ENCODE measurements around the gene PRKCA.

Gene PRKCA

DNA sequence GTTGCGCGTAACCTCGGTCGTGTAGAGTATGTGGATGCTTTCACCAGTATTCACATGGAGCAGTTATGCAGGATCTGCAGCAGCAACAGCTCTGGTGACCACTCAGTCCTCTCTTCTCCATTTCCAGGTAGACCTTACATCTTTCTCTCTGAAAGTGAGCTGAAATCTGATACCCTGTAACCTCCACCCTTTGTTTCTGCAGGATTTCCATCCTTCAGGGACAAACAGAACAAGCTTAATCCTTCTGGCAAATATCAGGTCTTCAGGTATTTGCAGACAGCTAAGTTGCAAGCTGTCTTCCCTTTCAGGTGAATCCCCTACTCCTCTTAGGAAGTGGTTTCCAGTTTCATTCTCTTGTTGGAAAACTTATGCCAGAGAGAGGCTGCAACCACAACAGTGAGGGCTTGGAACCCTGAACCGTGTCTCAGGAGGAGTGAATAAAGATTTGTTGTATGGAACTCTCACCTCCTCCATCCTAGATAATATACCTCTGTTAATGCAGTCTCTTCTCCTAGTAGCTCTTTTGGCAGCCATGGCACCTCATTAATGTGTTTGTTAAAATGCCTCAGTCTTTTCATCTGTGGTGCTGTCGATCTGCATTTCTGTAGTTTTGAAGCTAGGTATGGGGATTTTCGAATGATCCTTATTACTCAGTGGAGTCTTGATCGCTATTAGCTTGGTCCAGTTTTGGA is 172.5 kb downstream of the PRKCA start:
- TF ChIP-seq, protein P1, sequence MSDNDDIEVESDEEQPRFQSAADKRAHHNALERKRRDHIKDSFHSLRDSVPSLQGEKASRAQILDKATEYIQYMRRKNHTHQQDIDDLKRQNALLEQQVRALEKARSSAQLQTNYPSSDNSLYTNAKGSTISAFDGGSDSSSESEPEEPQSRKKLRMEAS (IDR thresholded peaks at IDR 0.05) = no peak
- TF ChIP-seq ZBTB7A (IDR thresholded peaks at IDR 0.05; ENCODE audit: low read depth) = no peak
- TF ChIP-seq, protein P2, sequence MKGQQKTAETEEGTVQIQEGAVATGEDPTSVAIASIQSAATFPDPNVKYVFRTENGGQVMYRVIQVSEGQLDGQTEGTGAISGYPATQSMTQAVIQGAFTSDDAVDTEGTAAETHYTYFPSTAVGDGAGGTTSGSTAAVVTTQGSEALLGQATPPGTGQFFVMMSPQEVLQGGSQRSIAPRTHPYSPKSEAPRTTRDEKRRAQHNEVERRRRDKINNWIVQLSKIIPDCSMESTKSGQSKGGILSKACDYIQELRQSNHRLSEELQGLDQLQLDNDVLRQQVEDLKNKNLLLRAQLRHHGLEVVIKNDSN (IDR thresholded peaks at IDR 0.05) = no peak
- no peak for TF ChIP-seq EP300 (IDR thresholded peaks at IDR 0.05; ENCODE audit: borderline replicate concordance)
- no peak for TF ChIP-seq EGR1 (IDR thresholded peaks at IDR 0.05)
- TF ChIP-seq RAD21 (IDR thresholded peaks at IDR 0.05; ENCODE audit: low read depth) = no peak
- no peak for TF ChIP-seq CEBPB (IDR thresholded peaks at IDR 0.05)
- no peak for TF ChIP-seq NFIC (IDR thresholded peaks at IDR 0.05)
- no peak for TF ChIP-seq FOXM1 (IDR thresholded peaks at IDR 0.05; ENCODE audit: borderline replicate concordance, low read depth)
- TF ChIP-seq, protein P3, sequence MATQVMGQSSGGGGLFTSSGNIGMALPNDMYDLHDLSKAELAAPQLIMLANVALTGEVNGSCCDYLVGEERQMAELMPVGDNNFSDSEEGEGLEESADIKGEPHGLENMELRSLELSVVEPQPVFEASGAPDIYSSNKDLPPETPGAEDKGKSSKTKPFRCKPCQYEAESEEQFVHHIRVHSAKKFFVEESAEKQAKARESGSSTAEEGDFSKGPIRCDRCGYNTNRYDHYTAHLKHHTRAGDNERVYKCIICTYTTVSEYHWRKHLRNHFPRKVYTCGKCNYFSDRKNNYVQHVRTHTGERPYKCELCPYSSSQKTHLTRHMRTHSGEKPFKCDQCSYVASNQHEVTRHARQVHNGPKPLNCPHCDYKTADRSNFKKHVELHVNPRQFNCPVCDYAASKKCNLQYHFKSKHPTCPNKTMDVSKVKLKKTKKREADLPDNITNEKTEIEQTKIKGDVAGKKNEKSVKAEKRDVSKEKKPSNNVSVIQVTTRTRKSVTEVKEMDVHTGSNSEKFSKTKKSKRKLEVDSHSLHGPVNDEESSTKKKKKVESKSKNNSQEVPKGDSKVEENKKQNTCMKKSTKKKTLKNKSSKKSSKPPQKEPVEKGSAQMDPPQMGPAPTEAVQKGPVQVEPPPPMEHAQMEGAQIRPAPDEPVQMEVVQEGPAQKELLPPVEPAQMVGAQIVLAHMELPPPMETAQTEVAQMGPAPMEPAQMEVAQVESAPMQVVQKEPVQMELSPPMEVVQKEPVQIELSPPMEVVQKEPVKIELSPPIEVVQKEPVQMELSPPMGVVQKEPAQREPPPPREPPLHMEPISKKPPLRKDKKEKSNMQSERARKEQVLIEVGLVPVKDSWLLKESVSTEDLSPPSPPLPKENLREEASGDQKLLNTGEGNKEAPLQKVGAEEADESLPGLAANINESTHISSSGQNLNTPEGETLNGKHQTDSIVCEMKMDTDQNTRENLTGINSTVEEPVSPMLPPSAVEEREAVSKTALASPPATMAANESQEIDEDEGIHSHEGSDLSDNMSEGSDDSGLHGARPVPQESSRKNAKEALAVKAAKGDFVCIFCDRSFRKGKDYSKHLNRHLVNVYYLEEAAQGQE (IDR thresholded peaks at IDR 0.05; ENCODE audit: low read depth) = no peak
- no peak for TF ChIP-seq TAF1 (IDR thresholded peaks at IDR 0.05; ENCODE audit: low read depth)
- no peak for TF ChIP-seq TCF12 (IDR thresholded peaks at IDR 0.05; ENCODE audit: low read depth)
- TF ChIP-seq CREB1 (IDR thresholded peaks at IDR 0.05; ENCODE audit: low read depth) = no peak
- no peak for TF ChIP-seq YY1 (IDR thresholded peaks at IDR 0.05; ENCODE audit: low read depth)
- no peak for TF ChIP-seq TEAD4 (IDR thresholded peaks at IDR 0.05)

DNA sequence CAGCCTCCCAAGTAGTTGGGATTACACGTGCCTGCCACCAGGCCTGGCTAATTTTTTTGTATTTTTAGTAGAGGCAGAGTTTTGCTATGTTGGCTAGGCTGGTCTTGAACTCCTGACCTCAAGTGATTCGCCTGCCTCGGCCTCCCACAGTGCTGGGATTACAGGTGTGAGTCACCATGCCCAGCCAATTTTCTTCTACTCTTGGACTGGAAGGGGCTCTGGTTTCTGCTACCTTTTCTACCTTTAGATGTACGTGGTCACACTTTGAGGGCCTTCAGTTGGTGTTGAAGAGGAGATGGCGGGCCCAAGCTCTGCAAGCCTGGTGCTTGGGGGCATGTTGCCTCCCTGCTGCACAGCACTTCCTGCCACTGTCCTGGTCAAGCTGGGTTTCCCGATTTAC is 173.6 kb downstream of the PRKCA start:
- TF ChIP-seq, protein P2 (IDR thresholded peaks at IDR 0.05) = no peak
- TF ChIP-seq FOXM1 (IDR thresholded peaks at IDR 0.05; ENCODE audit: borderline replicate concordance, low read depth) (no peak), EP300 (IDR thresholded peaks at IDR 0.05; ENCODE audit: borderline replicate concordance) (no peak), TEAD4 (IDR thresholded peaks at IDR 0.05) (no peak)
- TF ChIP-seq, protein P1 (IDR thresholded peaks at IDR 0.05) = no peak

DNA sequence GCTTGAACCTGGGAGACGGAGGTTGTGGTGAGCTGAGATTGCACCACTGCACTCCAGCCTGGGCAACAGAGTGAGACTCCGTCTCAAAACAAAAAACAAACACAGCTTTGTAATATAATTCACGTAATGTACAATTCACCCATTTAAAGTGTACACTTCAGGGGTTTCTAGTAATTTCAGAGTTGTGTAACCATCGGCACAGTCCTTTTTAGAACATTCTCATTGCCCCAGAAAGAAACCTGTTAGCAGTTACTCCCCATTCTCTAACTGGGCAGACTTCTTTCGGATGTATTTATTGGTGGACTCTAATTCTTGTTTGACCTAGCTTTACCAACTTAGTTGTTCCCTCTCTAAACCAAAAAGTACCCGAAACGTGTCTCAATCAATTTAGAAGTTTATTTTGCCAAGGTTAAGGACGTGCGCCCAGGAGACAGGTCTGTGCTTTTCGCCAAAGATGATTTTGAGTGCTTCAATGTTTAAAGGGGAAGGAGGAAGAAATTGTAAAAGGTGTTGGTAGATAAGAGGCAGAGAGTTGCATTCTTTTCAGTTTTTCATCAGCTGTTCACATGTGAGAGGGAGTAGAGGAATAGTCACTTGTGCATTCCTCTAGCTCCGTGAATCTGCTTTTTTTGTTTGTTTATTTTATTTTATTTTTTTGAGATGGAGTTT is 175.3 kb downstream of the PRKCA start:
- TF ChIP-seq NFIC (IDR thresholded peaks at IDR 0.05) (no peak), CEBPB (IDR thresholded peaks at IDR 0.05) (no peak), ZBTB7A (IDR thresholded peaks at IDR 0.05; ENCODE audit: low read depth) (no peak), EGR1 (IDR thresholded peaks at IDR 0.05) (no peak), YY1 (IDR thresholded peaks at IDR 0.05; ENCODE audit: low read depth) (no peak), TAF1 (IDR thresholded peaks at IDR 0.05; ENCODE audit: low read depth) (no peak), TEAD4 (IDR thresholded peaks at IDR 0.05) (no peak), CREB1 (IDR thresholded peaks at IDR 0.05; ENCODE audit: low read depth) (no peak), FOXM1 (IDR thresholded peaks at IDR 0.05; ENCODE audit: borderline replicate concordance, low read depth) (no peak), TCF12 (IDR thresholded peaks at IDR 0.05; ENCODE audit: low read depth) (no peak), EP300 (IDR thresholded peaks at IDR 0.05; ENCODE audit: borderline replicate concordance) (no peak), RAD21 (IDR thresholded peaks at IDR 0.05; ENCODE audit: low read depth) (no peak)
- TF ChIP-seq, protein P2 (IDR thresholded peaks at IDR 0.05) = no peak
- TF ChIP-seq, protein P1 (IDR thresholded peaks at IDR 0.05) = no peak
- TF ChIP-seq, protein P3 (IDR thresholded peaks at IDR 0.05; ENCODE audit: low read depth) = no peak

DNA sequence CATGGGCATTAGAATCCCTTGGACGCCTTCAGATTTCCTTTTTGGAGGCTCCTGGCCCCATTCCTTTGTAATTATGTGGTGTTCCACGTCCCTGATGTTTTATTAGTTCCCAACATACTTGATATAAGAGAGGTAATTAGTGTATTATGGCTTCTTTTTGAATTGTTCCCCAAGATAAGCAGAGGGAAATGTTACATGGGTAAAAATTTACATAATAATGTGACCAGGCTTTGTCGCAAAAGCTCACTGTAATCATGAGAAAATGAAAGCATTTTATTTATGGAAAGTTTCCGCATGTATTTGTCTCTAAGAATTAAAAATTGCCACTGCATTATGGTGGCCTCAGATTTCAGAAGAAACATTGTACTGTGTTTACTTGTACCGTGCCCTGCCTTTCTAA is 177.8 kb downstream of the PRKCA start:
- TF ChIP-seq ZBTB7A (IDR thresholded peaks at IDR 0.05; ENCODE audit: low read depth) = no peak
- TF ChIP-seq, protein P2 (IDR thresholded peaks at IDR 0.05) = no peak

DNA sequence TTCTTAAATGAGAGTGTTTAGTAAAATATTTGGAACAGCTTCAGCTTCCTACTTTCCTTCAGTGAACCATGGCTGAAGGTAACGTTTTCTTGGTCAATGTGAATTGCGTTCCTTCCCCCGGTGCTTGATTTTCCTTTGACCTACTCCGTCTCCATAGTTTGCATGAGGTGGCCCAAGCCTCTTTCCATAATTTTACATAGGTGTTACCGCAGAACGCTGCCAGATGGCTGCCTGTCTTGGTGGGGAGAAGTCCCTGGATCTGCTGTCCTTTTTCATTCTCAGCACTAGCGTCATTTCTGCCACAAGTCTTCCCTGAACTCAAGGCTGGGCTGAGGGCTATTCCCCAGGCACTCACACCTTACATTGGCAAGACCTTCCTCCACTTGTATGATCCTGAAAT is 178.4 kb downstream of the PRKCA start:
- TF ChIP-seq YY1 (IDR thresholded peaks at IDR 0.05; ENCODE audit: low read depth) (no peak), TAF1 (IDR thresholded peaks at IDR 0.05; ENCODE audit: low read depth) (no peak), EGR1 (IDR thresholded peaks at IDR 0.05) (no peak), CREB1 (IDR thresholded peaks at IDR 0.05; ENCODE audit: low read depth) (no peak), NFIC (IDR thresholded peaks at IDR 0.05) (no peak), TCF12 (IDR thresholded peaks at IDR 0.05; ENCODE audit: low read depth) (no peak), RAD21 (IDR thresholded peaks at IDR 0.05; ENCODE audit: low read depth) (no peak), CEBPB (IDR thresholded peaks at IDR 0.05) (no peak), TEAD4 (IDR thresholded peaks at IDR 0.05) (no peak), ZBTB7A (IDR thresholded peaks at IDR 0.05; ENCODE audit: low read depth) (no peak), EP300 (IDR thresholded peaks at IDR 0.05; ENCODE audit: borderline replicate concordance) (no peak), FOXM1 (IDR thresholded peaks at IDR 0.05; ENCODE audit: borderline replicate concordance, low read depth) (no peak)
- TF ChIP-seq, protein P3 (IDR thresholded peaks at IDR 0.05; ENCODE audit: low read depth) = no peak
- TF ChIP-seq, protein P2 (IDR thresholded peaks at IDR 0.05) = no peak
- TF ChIP-seq, protein P1 (IDR thresholded peaks at IDR 0.05) = no peak
